ENCODE data around the gene KCNMB2.

- TF ChIP-seq, protein P1, sequence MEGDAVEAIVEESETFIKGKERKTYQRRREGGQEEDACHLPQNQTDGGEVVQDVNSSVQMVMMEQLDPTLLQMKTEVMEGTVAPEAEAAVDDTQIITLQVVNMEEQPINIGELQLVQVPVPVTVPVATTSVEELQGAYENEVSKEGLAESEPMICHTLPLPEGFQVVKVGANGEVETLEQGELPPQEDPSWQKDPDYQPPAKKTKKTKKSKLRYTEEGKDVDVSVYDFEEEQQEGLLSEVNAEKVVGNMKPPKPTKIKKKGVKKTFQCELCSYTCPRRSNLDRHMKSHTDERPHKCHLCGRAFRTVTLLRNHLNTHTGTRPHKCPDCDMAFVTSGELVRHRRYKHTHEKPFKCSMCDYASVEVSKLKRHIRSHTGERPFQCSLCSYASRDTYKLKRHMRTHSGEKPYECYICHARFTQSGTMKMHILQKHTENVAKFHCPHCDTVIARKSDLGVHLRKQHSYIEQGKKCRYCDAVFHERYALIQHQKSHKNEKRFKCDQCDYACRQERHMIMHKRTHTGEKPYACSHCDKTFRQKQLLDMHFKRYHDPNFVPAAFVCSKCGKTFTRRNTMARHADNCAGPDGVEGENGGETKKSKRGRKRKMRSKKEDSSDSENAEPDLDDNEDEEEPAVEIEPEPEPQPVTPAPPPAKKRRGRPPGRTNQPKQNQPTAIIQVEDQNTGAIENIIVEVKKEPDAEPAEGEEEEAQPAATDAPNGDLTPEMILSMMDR (IDR thresholded peaks at IDR 0.05): no peak
- TF ChIP-seq POLR2AphosphoS5 (IDR thresholded peaks at IDR 0.05): no peak
- TF ChIP-seq POLR2A (IDR thresholded peaks at IDR 0.05): no peak
- no peak for TF ChIP-seq EP300 (IDR thresholded peaks at IDR 0.05)
Observed at GRCh38 chr3:178546079-178546478, 9.8 kb downstream of the KCNMB2 start.

All from upper lobe of left lung (tissue), 4 donors.